Activated CD4-positive, alpha-beta T cell treated with anti-CD3 and anti-CD28 coated beads, Interleukin-2, amount 50 U/mL, for 4 hours (primary cell): ENCODE data around the gene THOC6.
A peak's percentile ranks its signal among the peaks of the same experiment; 100 is the strongest.
"Not testable (repeated sequence)": the region's sequence is repeated elsewhere in the genome, so short reads cannot be mapped to it uniquely, and the experiment has no call there.

Experiments
- DNase-seq, 2 experiments: peaks; one replicate each; pipeline ENCODE4 v3.0.0-alpha.2; 2020

Gene THOC6

GRCh38 chr16:3057181-3058138, 33.6 kb downstream of the THOC6 start:
- DNase-seq, result no peak

GRCh38 chr16:3058139-3059030, 34.5 kb downstream of the THOC6 start:
- peak in 1 of 2 experiments; percentile 46 for DNase-seq

- peak; percentile 78 to 80 for DNase-seq
Measured at GRCh38 chr16:3059041-3059722, 35.3 kb downstream of the THOC6 start.

GRCh38 chr16:3059723-3060242, 35.9 kb downstream of the THOC6 start:
- DNase-seq, result no peak

- DNase-seq, result no peak
Measured at GRCh38 chr16:3060339-3061127, 36.7 kb downstream of the THOC6 start.

- no peak for DNase-seq
Measured at GRCh38 chr16:3062553-3062952, 38.7 kb downstream of the THOC6 start.

- no peak for DNase-seq
Measured at GRCh38 chr16:3063625-3064386, 40.0 kb downstream of the THOC6 start.

GRCh38 chr16:3065069-3065741, 41.4 kb downstream of the THOC6 start, which contains the start of gene IL32:
TSS of gene IL32 (plus strand) at chr16:3065640. CDS start at chr16:3065812, 172 bp downstream.
- peak; percentile 72 for DNase-seq

GRCh38 chr16:3065742-3066439, 42.1 kb downstream of the THOC6 start:
- DNase-seq, result peak in 1 of 2 experiments; percentile 39

- DNase-seq, result no peak
Measured at GRCh38 chr16:3066440-3066748, 42.6 kb downstream of the THOC6 start.

GRCh38 chr16:3068487-3068886, 44.7 kb downstream of the THOC6 start:
- no peak for DNase-seq

- not testable (repeated sequence) for DNase-seq
Measured at GRCh38 chr16:3069146-3069545, 45.3 kb downstream of the THOC6 start.

GRCh38 chr16:3070608-3071111, 46.8 kb downstream of the THOC6 start:
- DNase-seq, result no peak

GRCh38 chr16:3071655-3072054, 47.8 kb downstream of the THOC6 start:
- no peak for DNase-seq

- not testable (repeated sequence) for DNase-seq
Measured at GRCh38 chr16:3072148-3072547, 48.3 kb downstream of the THOC6 start.

- DNase-seq, result not testable (repeated sequence)
Measured at GRCh38 chr16:3072576-3073263, 48.9 kb downstream of the THOC6 start.

GRCh38 chr16:3073448-3073847, 49.6 kb downstream of the THOC6 start:
- DNase-seq, result no peak

- peak; percentile 63 to 67 for DNase-seq
Measured at GRCh38 chr16:3074860-3075522, 51.2 kb downstream of the THOC6 start.
